ENCODE measurements around the gene CBX2. TPM values are rescaled to one million over a fixed set of nuclear protein-coding genes. Genes with fewer than 3 reads are reported as not detected.

The CBX2 gene
- total RNA-seq, 1 donor from 2014 or later = 4.6 TPM

- TF ChIP-seq CTCF (IDR thresholded peaks at IDR 0.05) = no peak
- Histone ChIP-seq H3K4me1 (no peaks in the 10 kb centered on the region), H3K4me3 (no peak overlapping the region), H3K27ac (no peak overlapping the region), H3K36me3 (no peaks in the 10 kb centered on the region), H3K9me3 (no peaks in the 10 kb centered on the region), H3K27me3 (no peaks in the 10 kb centered on the region)
- DNase-seq (ENCODE audit: low spot score in 2 of 2) = no peak
- intact Hi-C loops (cut with DNase I) = no loop called here
Observed at GRCh38 chr17:79825580-79825921, 47.6 kb downstream of the CBX2 start.

- no peaks in the 10 kb centered on the region for H3K9me3 ChIP-seq
- H3K4me1 ChIP-seq = peaks cover under 1 to 1% of the 10 kb centered on the region in 2 donors
- no peak for TF ChIP-seq CTCF (IDR thresholded peaks at IDR 0.05)
- H3K27me3 ChIP-seq = no peaks in the 10 kb centered on the region
- H3K36me3 ChIP-seq = no peaks in the 10 kb centered on the region
- H3K4me3 ChIP-seq = no peak overlapping the region
- intact Hi-C loops (cut with DNase I) = no loop called here
- no peak overlapping the region for H3K27ac ChIP-seq
- no peak for DNase-seq (ENCODE audit: low spot score in 2 of 2)
Observed at GRCh38 chr17:79826204-79826680, 48.3 kb downstream of the CBX2 start.

- intact Hi-C loops (cut with DNase I) = no loop called here
- Histone ChIP-seq H3K4me1 (peaks cover 6 to 8% of the 10 kb centered on the region in 2 donors), H3K27ac (no peak overlapping the region), H3K4me3 (no peak overlapping the region), H3K9me3 (no peaks in the 10 kb centered on the region), H3K36me3 (no peaks in the 10 kb centered on the region), H3K27me3 (no peaks in the 10 kb centered on the region)
- TF ChIP-seq CTCF (IDR thresholded peaks at IDR 0.05) = no peak
- DNase-seq (ENCODE audit: low spot score in 2 of 2) = no peak
Observed at GRCh38 chr17:79826841-79827578, 49.1 kb downstream of the CBX2 start.

- peaks cover 6 to 8% of the 10 kb centered on the region in 2 donors for H3K36me3 ChIP-seq
- peaks cover 6 to 17% of the 10 kb centered on the region in 2 donors for H3K4me1 ChIP-seq
- H3K27me3 ChIP-seq = no peaks in the 10 kb centered on the region
- no peak overlapping the region for H3K4me3 ChIP-seq
- H3K27ac ChIP-seq = no peak overlapping the region
- H3K9me3 ChIP-seq = no peaks in the 10 kb centered on the region
- no peak for DNase-seq (ENCODE audit: low spot score in 2 of 2)
- TF ChIP-seq CTCF (IDR thresholded peaks at IDR 0.05) = no peak
- intact Hi-C loops (cut with DNase I) = no loop called here
Observed at GRCh38 chr17:79829004-79829403, 51.1 kb downstream of the CBX2 start.

GRCh38 chr17:79829457-79829856, 51.5 kb downstream of the CBX2 start:
- Histone ChIP-seq H3K9me3 (no peaks in the 10 kb centered on the region), H3K27ac (no peak overlapping the region), H3K36me3 (peaks cover 10 to 12% of the 10 kb centered on the region in 2 donors), H3K4me3 (no peak overlapping the region), H3K4me1 (peaks cover 6 to 17% of the 10 kb centered on the region in 2 donors), H3K27me3 (no peaks in the 10 kb centered on the region)
- no peak for DNase-seq (ENCODE audit: low spot score in 2 of 2)
- intact Hi-C loops (cut with DNase I) = no loop called here
- no peak for TF ChIP-seq CTCF (IDR thresholded peaks at IDR 0.05)

All from ascending aorta (tissue), 2 donors.